Fibroblast of skin of back (primary cell): ENCODE results near the gene STEAP1B.
"Not testable (repeated sequence)": the region's sequence is repeated elsewhere in the genome, so short reads cannot be mapped to it uniquely, and the experiment has no call there.

ENCODE experiments used
- DNase-seq: peaks from one replicate; pipeline ENCODE4 v3.0.0-alpha.2; 2013

Gene STEAP1B

DNA sequence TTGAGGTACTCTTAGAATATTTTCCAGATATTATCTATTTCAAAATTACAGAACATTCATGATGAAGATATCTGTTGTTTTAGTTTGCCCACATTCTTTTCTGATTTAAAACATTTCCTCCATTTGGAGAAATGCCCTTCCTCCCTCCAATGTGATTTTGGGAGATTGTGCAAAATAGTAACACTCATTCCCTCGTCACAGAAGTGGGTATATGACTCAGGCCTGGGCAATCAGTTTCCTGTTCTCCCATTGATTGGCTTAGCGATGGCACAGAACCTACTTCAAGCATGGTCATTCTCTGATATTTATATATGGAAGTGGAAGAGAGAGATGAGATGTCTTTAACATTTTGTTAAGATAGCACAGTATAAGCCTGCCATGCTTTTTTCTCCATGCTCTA is 3.1 kb downstream of the STEAP1B start:
- peak; percentile 58 for DNase-seq

DNA sequence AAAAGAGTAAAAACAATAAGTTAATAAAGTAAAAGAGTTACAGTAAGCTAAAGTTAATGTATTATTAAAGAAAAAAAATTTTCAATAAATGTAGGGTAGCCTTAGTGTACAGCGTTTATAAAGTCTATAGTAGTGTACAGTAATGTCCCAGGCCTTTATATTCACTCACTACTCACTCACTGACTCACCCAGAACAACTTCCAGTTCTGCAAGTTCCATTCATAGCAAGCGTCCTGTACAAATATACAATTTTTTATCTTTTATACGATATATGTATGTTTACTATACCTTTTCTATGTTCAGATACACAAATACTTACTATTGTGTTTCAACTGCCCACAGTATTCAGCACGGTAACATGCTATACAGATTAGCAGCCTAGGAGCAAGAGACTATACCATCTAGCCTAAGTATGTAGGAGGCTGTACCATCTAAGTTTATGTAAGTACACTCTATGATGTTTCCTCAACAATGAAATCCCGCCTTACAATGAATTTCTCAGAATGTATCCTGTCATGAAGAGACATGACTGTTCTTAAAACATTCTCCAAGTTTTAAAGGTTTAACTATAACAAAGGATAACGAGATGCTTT is 3.6 kb downstream of the STEAP1B start:
- peak; percentile 50 for DNase-seq

- not testable (repeated sequence) for DNase-seq
Measured at GRCh38 chr7:22493160-22493925, 6.6 kb downstream of the STEAP1B start.

DNA sequence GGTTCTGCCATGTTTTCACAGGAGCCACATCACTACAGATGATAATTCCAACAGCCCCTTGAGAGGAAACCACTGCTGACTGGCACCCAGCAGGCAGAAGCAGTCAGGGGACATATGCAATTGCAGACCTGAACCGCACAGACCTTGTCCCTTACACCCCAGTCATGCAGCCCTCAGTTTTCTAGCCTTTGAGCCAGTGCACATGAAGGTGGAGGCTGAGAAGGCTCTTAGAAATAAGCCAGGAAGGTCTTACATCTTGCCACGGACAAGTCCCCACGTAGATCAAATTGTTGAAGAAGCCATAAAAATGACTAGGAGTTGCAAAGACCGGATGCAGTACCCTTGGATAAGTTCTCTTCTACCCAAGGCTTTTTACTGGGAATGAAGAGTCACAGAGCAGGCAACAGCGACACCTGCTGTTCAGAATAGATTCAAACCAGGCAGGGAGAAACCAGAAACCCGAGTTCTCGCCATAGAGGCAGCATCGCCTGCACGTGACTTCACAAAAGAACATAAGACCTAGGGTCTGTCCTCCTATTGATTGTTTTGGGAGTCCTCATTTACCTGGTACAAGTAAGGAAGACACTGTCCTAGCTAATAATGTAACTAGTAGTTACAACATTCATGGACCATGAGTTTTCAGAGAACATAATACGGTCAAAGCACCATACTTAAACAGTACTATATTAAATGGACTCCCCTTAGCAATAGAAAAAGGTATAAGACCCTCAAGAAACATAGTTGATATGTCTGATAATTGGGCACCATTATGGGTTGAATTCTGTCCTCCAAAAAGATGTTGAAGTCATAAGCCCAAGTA is 11.1 kb downstream of the STEAP1B start:
- peak; percentile 71 for DNase-seq

DNA sequence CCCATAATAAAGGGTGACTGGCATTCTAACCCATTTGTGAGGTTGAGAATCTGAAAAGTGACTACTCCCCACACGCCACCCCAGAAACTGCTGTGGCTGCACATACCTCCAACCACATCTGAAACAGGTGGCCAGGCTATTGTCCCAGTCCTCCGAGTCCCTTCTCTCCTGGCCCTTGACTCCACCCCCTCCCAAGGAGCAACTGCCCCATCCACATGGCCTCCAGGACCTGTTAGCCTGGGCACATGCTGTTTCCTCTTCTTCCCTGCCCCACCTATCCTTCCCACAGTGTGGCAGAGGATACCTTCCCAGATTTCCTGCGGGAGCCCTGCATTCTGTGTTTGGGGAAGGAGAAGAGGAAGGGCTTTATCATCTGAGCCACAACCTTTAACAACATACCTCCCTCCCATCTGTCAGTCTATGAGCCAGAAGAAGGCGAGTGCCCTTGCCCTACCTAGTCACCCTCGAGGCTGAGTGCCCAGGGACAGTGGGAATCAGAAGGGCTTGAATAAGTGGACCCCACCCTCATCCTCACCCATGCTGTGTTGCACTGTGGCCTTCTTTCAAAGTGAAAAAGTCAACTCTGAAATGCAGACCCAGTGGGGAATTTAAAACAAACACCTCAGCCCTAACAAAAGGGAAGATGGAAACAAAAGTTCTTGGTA is 11.9 kb downstream of the STEAP1B start:
- no peak for DNase-seq

GRCh38 chr7:22486597-22486996 is 13.4 kb downstream of the STEAP1B start:
- DNase-seq: no peak

DNA sequence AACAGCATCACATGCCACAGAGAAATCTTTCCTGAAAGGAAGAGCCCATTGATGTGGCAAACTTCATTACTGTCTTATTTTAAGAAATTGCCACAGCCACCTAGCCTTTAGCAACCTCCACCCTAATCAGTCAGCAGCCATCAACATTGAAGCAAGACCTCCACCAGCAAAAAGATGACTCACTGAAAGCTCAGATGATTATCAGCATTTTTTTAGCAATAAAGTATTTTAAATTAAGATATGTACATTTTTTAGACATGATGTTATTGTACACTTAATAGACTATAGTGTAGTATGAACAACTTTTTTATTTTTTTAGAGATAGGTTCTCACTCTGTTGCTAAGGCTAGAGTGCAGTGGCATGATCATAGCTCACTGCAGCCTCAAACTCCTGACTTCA is 14.8 kb downstream of the STEAP1B start:
- peak; percentile 58 for DNase-seq

DNA sequence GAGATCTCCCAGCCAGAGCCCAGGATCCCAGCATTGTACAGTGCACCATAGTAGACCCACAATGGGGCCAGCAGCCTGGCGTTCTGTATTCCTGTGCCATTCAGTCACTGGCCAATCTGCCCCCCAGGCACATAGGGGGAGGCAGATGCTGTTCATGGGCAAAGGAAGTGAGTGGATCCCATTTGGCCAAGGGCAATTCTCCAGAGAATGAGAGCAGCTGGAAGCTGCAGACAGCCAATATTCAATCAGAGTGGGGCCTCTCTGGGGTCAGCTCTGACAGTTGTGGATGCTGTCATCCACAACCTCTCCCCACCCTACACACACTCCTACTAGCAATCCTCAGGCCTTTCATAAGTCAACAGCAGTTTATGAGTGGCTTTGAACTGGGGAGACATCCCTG is 17.5 kb downstream of the STEAP1B start:
- no peak for DNase-seq

DNA sequence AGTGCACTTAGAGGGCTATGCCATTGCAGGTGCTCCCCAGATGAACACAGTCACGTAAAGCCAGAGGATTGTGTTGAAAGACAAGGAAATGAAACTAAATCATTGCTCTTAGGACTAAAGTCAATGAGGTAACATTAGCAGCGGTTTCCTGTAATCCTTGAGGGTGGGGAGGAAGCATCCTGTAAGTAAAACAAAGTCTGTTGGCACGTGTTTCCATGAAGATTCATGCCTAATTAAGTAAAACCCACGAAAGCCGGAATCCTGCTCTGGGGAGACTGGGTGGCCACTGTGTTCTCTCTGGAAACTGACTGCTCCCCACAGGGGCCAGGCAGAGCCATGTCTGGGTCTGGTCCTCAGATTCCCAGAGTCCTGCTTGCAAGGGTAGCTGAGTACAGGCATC is 18.3 kb downstream of the STEAP1B start:
- peak; percentile 14 for DNase-seq

DNA sequence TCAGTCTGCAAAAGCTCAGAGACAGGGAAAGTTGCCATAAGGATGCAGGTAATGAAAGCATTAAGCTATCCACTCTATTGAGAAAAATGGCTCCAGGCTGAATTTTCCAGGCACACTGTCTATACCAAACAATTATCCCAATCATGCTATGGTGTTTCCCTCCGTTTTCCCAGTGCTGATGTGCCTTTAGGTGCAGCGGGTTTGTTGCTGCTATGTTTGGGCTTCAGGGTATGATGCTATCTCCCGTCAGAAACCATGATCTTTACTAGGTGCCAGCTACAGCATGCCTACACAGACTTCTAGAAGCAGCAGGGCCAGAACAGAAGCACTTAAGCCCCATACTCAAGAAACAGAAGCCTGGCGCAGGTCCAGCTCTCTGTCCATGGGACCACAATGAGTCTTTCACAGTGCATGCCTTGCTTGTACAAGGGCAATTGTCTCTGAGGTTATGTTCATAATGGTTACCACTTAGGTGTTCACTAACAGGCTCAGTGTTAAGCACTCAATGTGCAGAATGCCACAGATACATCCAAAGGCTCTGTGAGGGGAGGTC is 19.4 kb downstream of the STEAP1B start:
- DNase-seq: no peak

DNA sequence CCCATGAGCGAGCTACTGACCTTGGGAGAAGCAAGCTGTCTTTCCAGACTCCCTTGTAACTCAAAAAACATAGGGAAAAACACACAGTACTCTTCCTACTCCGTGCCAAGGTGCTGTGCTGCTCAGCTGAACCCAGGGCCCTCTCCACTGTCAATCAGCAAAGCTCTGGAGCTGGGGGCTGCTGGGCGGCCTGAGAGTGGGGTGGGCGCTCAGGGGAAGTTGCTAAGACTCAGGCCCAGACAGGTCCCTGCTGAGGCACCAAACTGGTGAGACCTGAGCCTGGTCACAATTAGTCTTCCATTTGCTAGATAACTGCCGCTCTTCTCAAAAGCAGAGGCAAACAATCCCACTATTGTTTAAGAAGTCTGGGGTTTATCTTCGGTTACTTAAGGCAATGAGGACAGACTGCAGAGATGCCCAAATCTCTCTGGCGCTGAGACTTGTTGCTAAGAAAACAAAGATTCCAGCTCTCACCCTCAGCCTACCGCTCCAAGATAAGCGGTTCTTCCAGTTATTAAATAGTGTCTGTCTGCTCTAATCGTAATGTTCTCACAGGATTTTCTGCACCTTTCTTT is 22.0 kb downstream of the STEAP1B start:
- no peak for DNase-seq

GRCh38 chr7:22477262-22477661 is 22.7 kb downstream of the STEAP1B start:
- no peak for DNase-seq

- DNase-seq: no peak
Measured at GRCh38 chr7:22476824-22477223, 23.2 kb downstream of the STEAP1B start.

GRCh38 chr7:22474645-22475044 is 25.3 kb downstream of the STEAP1B start:
- no peak for DNase-seq

- peak; percentile 6 for DNase-seq
Measured at GRCh38 chr7:22470981-22471380, 29.0 kb downstream of the STEAP1B start.

DNA sequence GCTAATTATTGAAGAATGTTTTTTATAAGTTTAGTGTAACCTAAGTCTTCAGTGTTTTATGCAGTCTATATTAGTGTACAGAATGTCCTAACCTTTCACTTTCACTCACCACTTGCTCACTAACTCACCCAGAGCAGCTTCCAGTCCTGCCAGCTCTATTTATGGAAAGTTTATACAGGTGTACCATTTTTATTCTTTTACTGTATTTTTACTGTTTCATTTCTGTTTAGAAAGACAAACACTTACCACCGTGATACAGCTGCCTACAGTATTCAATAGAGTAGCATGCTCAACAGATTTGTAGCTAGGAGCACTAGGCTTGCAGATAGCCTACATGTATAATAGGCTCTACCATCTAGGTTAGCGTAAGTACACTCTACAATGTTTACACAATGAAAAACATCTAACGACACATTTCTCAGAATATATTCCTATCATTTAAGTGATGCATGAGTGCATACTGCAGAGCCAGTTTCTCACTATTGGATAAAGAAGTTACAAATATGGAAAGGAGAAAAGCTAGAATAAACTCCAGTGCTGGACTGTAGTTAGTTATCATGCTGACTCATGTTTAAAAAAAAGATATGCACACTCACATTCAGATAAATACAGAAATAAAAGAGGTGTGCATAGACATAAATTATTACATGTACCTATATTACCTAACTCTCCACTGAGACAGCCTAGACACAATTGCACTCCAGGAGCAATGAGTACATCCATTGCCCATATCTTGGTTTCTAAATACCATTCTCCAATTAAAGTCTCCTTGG is 30.4 kb downstream of the STEAP1B start:
- DNase-seq: no peak

GRCh38 chr7:22468609-22469008 is 31.4 kb downstream of the STEAP1B start:
- DNase-seq: no peak

GRCh38 chr7:22464299-22464698 is 35.7 kb downstream of the STEAP1B start:
- DNase-seq: no peak

DNA sequence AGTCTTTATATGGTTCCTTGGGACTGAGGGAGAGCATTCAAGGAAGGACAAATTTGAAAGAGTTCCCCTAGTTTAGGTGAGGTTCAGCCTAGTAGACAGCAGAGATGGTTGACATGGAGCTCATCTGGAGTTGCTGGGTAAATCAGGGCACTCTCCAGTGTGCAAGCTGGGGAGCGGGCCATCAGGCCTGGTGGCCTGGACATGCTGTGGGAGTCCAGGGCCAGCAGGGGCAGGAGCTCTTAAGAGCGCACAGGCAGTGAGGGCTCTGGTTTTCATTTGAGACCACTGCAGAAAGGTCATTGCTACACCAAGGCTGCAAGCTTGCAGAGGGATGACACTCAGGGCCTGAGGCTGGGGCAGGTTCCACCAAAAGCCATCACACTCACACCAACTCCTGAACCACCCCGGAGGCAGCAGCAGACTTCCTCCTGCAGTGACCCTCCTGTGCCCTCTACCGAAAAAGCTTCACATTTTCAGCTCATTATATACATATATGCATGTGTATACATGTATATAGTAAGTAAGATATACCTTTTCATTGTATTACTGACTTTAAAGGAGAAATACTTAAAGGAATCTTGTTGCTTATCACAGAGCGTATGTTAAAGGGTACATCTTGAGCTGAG is 39.5 kb downstream of the STEAP1B start:
- no peak for DNase-seq

DNA sequence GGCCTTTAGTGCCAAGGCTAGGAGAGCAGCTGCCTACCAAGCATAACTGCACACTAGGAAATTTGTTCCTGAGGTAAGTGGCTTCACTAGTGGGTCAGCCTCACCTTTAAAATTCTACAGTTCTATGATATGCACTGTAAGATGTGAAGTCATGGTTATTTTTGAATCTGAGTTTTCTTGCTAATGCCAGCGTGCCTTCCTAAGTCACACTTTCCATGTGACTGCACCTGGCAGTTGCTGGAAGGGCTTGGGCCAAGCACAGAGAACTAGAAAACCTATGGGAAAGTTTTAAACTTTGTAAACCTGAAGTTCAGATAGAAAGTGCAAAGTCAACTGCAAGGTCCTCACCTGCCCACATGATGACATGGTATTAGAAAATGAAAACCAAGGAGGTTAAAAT is 42.5 kb downstream of the STEAP1B start:
- DNase-seq: no peak

DNA sequence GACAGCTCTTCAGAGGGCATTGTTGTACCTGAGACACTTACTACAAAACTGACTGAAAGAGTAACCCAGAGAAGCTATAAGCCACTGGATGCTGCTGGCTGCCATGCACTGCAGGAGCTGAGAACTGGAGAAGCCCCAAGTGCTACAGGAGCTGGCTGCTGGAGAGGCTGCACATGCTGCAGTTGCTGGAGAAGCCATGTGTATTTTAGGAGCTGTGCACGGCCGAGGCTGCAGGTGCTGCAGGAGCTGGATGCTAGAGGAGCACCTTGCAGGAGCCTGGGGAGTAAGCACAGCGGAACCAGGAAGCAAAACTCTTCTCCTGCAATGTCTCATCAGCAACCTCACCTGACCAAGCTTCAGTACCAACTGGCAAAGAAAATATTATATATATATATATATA is 45.5 kb downstream of the STEAP1B start:
- no peak for DNase-seq
